SK-N-SH (cell line): ENCODE data around the gene GPAT2. TPM values are rescaled to one million over a fixed set of nuclear protein-coding genes. Genes with fewer than 3 reads are reported as not detected.
"Not testable (repeated sequence)": the region's sequence is repeated elsewhere in the genome, so short reads cannot be mapped to it uniquely, and the experiment has no call there.

Experiments used
- CTCF ChIA-PET: fragments of 300-600, 350-600 bp; formaldehyde crosslinking; extraction: SDS; loops from one replicate; lab custom pipeline; 2021; lab: Yijun Ruan, JAX
- POLR2A ChIA-PET: fragments of 350-600 bp; sonication (Branson Sonifier 250); formaldehyde crosslinking; extraction: SDS; loops from one replicate; lab custom pipeline; 2020; ENCODE audit warnings: antibody characterized with exemption, inconsistent platforms; lab: Yijun Ruan, JAX
- DNase-seq: peaks from one replicate; pipeline ENCODE4 v3.0.0; 2012
- H2AFZ ChIP-seq: fragments of 200-600 bp; sonication (generic); 2 replicates; pipeline ENCODE4 v1.8.1; 2016; ENCODE audit warnings: antibody characterized with exemption, mild to moderate bottlenecking, low read depth
- H3F3A ChIP-seq: fragments of 200-600 bp; sonication (generic); replicated peaks from 2 replicates; pipeline ENCODE3; 2016; ENCODE audit warnings: antibody characterized with exemption, mild to moderate bottlenecking; ENCODE audit not compliant: insufficient read depth
- H3K27ac ChIP-seq, 2 experiments: fragments of 200-500 bp in 1 of 2; fragments of 200-600 bp in 1 of 2; sonication (Bioruptor generic) in 1 of 2; sonication (generic), shearing (Covaris generic) in 1 of 2; 2 replicates each; pipeline versions ENCODE4 v1.5.1 to v1.6.1; 2014 to 2016; ENCODE audit warnings: low read depth in 2 of 2, inconsistent platforms in 1 of 2, low read length in 1 of 2, mild to moderate bottlenecking in 1 of 2, mixed read lengths in 1 of 2
- H3K27me3 ChIP-seq: fragments of 200-600 bp; sonication (generic), shearing (Covaris generic); 2 replicates; pipeline ENCODE4 v1.6.1; 2016; ENCODE audit warnings: mixed run types; ENCODE audit not compliant: insufficient read depth
- H3K36me3 ChIP-seq, 2 experiments: fragments of 200-500 bp in 1 of 2; fragments of 200-600 bp in 1 of 2; sonication (Bioruptor generic) in 1 of 2; sonication (generic) in 1 of 2; replicated peaks in 1 of 2; 2 replicates each; pipeline versions ENCODE3 to v1.5.1; 2014 to 2016; ENCODE audit warnings: low read length in 1 of 2, mild to moderate bottlenecking in 1 of 2; ENCODE audit not compliant: insufficient read depth in 2 of 2, control insufficient read depth in 1 of 2
- H3K4me1 ChIP-seq, 2 experiments: fragments of 200-500 bp in 1 of 2; fragments of 200-600 bp in 1 of 2; sonication (Bioruptor generic) in 1 of 2; sonication (generic), shearing (Covaris generic) in 1 of 2; 2 replicates each; pipeline versions ENCODE4 v1.5.1 to v1.6.1; 2014 to 2016; ENCODE audit warnings: low read depth in 1 of 2, low read length in 1 of 2, mixed run types in 1 of 2; ENCODE audit not compliant: insufficient read depth in 2 of 2, control insufficient read depth in 1 of 2
- H3K4me2 ChIP-seq: fragments of 200-600 bp; sonication (generic), shearing (Covaris generic); 2 replicates; pipeline ENCODE4 v1.6.1; 2017; ENCODE audit warnings: mixed run types
- H3K4me3 ChIP-seq, 2 experiments: fragments of 200-500 bp in 1 of 2; fragments of 200-600 bp in 1 of 2; sonication (Bioruptor generic) in 1 of 2; sonication (generic), shearing (Covaris generic) in 1 of 2; 2 replicates each; pipeline versions ENCODE4 v1.5.1 to v1.8.1; 2014 to 2016; ENCODE audit warnings: low read depth in 2 of 2, inconsistent platforms in 1 of 2, low read length in 1 of 2, mild to moderate bottlenecking in 1 of 2, mixed read lengths in 1 of 2, moderate library complexity in 1 of 2
- H3K79me2 ChIP-seq: fragments of 200-600 bp; sonication (generic); 2 replicates; pipeline ENCODE4 v1.8.1; 2017; ENCODE audit warnings: mild to moderate bottlenecking; ENCODE audit not compliant: insufficient read depth
- H3K9ac ChIP-seq: fragments of 200-600 bp; sonication (generic); 2 replicates; pipeline ENCODE4 v1.6.1; 2017; ENCODE audit warnings: mixed run types
- H3K9me2 ChIP-seq: fragments of 200-600 bp; sonication (generic); 2 replicates; pipeline ENCODE4 v1.6.1; 2017; ENCODE audit warnings: mixed run types
- H3K9me3 ChIP-seq: fragments of 200-600 bp; sonication (generic); 2 replicates; pipeline ENCODE4 v1.6.1; 2017; ENCODE audit warnings: mixed run types, mild to moderate bottlenecking, moderate library complexity
- H4K20me1 ChIP-seq: fragments of 200-600 bp; sonication (generic); 2 replicates; pipeline ENCODE4 v1.6.1; 2017; ENCODE audit warnings: mild to moderate bottlenecking, mixed run types; ENCODE audit not compliant: insufficient read depth
- CHD2 ChIP-seq: fragments of 150-350 bp; IDR thresholded peaks from 2 replicates; pipeline ENCODE4 v1.6.1; 2018; ENCODE audit warnings: low read length; ENCODE audit not compliant: partially characterized antibody
- ELF1 ChIP-seq: IDR thresholded peaks from 2 replicates; pipeline ENCODE4 v1.4.0; 2012
- EZH2phosphoT487 ChIP-seq: fragments of 200-600 bp; sonication (generic); IDR thresholded peaks from 2 replicates; pipeline ENCODE4 v1.6.1; 2017; ENCODE audit warnings: low read depth, mixed run types, mild to moderate bottlenecking, antibody characterized with exemption, moderate library complexity, borderline replicate concordance
- FOXM1 ChIP-seq: IDR thresholded peaks from 2 replicates; pipeline ENCODE4 v1.4.0; 2012; ENCODE audit warnings: low read depth, mild to moderate bottlenecking
- GABPA ChIP-seq: IDR thresholded peaks from 2 replicates; pipeline ENCODE4 v1.4.0; 2012; ENCODE audit warnings: low read depth, mild to moderate bottlenecking
- IRF3 ChIP-seq: fragments of 150-350 bp; IDR thresholded peaks from 2 replicates; pipeline ENCODE4 v1.6.1; 2016; ENCODE audit warnings: mild to moderate bottlenecking, low read depth, low read length
- MEF2A ChIP-seq: IDR thresholded peaks from 2 replicates; pipeline ENCODE4 v1.4.0; 2012; ENCODE audit warnings: low read depth, borderline replicate concordance
- NFIC ChIP-seq: IDR thresholded peaks from 2 replicates; pipeline ENCODE4 v1.4.0; 2012; ENCODE audit warnings: borderline replicate concordance
- RCOR1 ChIP-seq: fragments of 150-350 bp; IDR thresholded peaks from 2 replicates; pipeline ENCODE4 v1.6.1; 2017; ENCODE audit warnings: antibody characterized with exemption, low read length
- REST ChIP-seq: IDR thresholded peaks from 2 replicates; pipeline ENCODE4 v1.6.1; 2012; ENCODE audit warnings: mild to moderate bottlenecking, low read depth, low read length, moderate library complexity
- RXRA ChIP-seq: IDR thresholded peaks from 2 replicates; pipeline ENCODE4 v1.4.0; 2012; ENCODE audit warnings: low read depth, mild to moderate bottlenecking, borderline replicate concordance
- SMC3 ChIP-seq: IDR thresholded peaks from 2 replicates; pipeline ENCODE4 v1.6.1; 2012; ENCODE audit warnings: low read depth, low read length, improper control_type of control experiment
- TAF1 ChIP-seq: IDR thresholded peaks from 2 replicates; pipeline ENCODE4 v1.6.1; 2012; ENCODE audit warnings: low read depth, mild to moderate bottlenecking, low read length, moderate library complexity, borderline replicate concordance
- TEAD4 ChIP-seq: IDR thresholded peaks from 2 replicates; pipeline ENCODE4 v1.4.0; 2012; ENCODE audit warnings: mild to moderate bottlenecking, borderline replicate concordance; ENCODE audit not compliant: insufficient read depth
- WGBS: methylation state at CpG from one replicate; pipeline ENCODE4 v1.1.6; 2017; ENCODE audit warnings: low lambda C conversion rate; 5-methylcytosine and 5-hydroxymethylcytosine counted together
- polyA plus RNA-seq, 3 experiments: library from polyadenylated mRNA; depleted of rRNA; stranded (reverse); fragments of >200 nt; gene quantifications; 2 replicates each; pipeline ENCODE4 v1.2.3, GENCODE V29; 2012
- TF ChIP-seq, protein P1 (sequence below): IDR thresholded peaks from 2 replicates; pipeline ENCODE4 v1.4.0; 2012; ENCODE audit warnings: low read depth, borderline replicate concordance

The GPAT2 gene
- polyA plus RNA-seq, 1 of the 3 experiments (the other 2 are of a cell fraction), result not detected

DNA sequence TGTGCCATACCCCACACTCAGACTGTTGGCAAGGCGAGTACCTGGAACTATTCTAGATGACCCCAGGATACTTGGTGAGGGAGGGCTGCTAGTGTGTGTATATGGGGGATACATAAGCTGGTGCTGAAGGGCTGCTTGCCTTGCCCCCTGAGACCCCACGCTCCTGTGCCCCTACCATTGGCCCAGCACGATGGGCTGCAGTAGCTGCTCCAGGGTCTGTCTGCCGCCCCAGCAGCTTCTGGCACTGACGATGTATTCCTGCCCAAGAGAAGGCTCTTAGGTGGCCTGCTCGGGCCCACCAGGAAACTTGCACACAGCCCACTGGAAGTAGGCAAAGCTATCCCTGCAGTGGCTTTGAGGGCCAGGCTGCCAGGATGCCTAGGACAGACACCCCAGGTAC is 9.0 kb downstream of the GPAT2 start:
- H3K27me3 ChIP-seq, H3K4me3 ChIP-seq, H3K79me2 ChIP-seq, H2AFZ ChIP-seq, DNase-seq, H3K9me3 ChIP-seq, POLR2A ChIA-PET, H3K4me2 ChIP-seq, H3K9me2 ChIP-seq, H3K27ac ChIP-seq, H4K20me1 ChIP-seq, H3K9ac ChIP-seq, H3K36me3 ChIP-seq, H3F3A ChIP-seq, H3K4me1 ChIP-seq: not testable (repeated sequence)
- 67% methylated on average over 1 of the region's 6 CpGs for WGBS
- CTCF ChIA-PET, result interaction anchor here (5.2 kb wide), 2 partner anchors 92 to 149 kb away, joined by 52 to 84 read pairs; no protein-coding TSS in a partner anchor

- Histone ChIP-seq H3K4me3 (no peak overlapping the region), H3K36me3 (no peaks in the 10 kb centered on the region), H4K20me1 (no peaks in the 10 kb centered on the region), H3K27ac (no peak overlapping the region), H3K9me3 (no peaks in the 10 kb centered on the region), H3K4me1 (no peaks in the 10 kb centered on the region), H2AFZ (no peak overlapping the region), H3K79me2 (no peaks in the 10 kb centered on the region), H3F3A (no peaks in the 10 kb centered on the region), H3K4me2 (no peak overlapping the region), H3K9ac (no peak overlapping the region), H3K9me2 (no peaks in the 10 kb centered on the region), H3K27me3 (no peaks in the 10 kb centered on the region)
- no peak for DNase-seq
- 95% methylated on average over 4 of the region's 4 CpGs for WGBS
- POLR2A ChIA-PET, result interaction anchor here (0.6 kb wide), 1 partner anchor 183 kb away, joined by 4 read pairs; no protein-coding TSS in a partner anchor
- no peak for TF ChIP-seq NFIC
- TF ChIP-seq GABPA, result no peak
- no peak for TF ChIP-seq IRF3
- no peak for TF ChIP-seq MEF2A
- TF ChIP-seq RXRA, result no peak
- TF ChIP-seq RCOR1, result no peak
- TF ChIP-seq TEAD4, result no peak
- TF ChIP-seq FOXM1, result no peak
- TF ChIP-seq CHD2, result no peak
- no peak for TF ChIP-seq ELF1
- no peak for TF ChIP-seq SMC3
- no peak for TF ChIP-seq TAF1
- TF ChIP-seq EZH2phosphoT487, result no peak
- TF ChIP-seq, protein P1, sequence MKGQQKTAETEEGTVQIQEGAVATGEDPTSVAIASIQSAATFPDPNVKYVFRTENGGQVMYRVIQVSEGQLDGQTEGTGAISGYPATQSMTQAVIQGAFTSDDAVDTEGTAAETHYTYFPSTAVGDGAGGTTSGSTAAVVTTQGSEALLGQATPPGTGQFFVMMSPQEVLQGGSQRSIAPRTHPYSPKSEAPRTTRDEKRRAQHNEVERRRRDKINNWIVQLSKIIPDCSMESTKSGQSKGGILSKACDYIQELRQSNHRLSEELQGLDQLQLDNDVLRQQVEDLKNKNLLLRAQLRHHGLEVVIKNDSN, result no peak
- no peak for TF ChIP-seq REST
- CTCF ChIA-PET, result interaction anchor here (0.8 to 5.2 kb wide), 4 partner anchors 32 to 235 kb away, joined by 4 to 84 read pairs (median 36); no protein-coding TSS in a partner anchor
Observed at GRCh38 chr2:96025194-96025492, 9.6 kb downstream of the GPAT2 start.
